ENCODE measurements around the gene HS3ST4.

DNA sequence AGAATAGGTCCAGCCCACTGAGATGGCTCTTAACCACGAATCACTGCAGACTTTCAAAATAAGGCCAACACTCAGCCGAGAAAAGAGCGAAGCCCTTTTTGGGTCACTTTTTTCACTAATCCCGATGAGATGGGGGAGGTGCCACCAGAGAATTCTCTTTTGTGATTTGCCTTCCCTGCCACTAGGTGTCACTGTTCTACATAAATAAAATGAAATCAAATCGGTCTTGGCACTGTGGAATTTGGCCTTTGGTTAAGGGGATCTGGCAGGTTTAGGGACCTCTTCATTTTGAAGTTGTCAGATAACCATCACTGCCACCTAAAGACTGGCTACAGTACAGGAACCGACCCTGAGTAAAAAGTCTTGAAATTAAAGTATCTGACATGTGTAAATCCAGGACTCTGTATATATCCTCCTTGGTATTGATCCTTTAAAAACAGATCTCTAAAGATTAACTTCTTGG lies 147.0 kb downstream of the HS3ST4 start:
- TF ChIP-seq, protein P1, sequence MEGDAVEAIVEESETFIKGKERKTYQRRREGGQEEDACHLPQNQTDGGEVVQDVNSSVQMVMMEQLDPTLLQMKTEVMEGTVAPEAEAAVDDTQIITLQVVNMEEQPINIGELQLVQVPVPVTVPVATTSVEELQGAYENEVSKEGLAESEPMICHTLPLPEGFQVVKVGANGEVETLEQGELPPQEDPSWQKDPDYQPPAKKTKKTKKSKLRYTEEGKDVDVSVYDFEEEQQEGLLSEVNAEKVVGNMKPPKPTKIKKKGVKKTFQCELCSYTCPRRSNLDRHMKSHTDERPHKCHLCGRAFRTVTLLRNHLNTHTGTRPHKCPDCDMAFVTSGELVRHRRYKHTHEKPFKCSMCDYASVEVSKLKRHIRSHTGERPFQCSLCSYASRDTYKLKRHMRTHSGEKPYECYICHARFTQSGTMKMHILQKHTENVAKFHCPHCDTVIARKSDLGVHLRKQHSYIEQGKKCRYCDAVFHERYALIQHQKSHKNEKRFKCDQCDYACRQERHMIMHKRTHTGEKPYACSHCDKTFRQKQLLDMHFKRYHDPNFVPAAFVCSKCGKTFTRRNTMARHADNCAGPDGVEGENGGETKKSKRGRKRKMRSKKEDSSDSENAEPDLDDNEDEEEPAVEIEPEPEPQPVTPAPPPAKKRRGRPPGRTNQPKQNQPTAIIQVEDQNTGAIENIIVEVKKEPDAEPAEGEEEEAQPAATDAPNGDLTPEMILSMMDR (IDR thresholded peaks at IDR 0.05 in 2 of 3, conservative IDR thresholded peaks at IDR 0.05 in 1 of 3; ENCODE audit: borderline replicate concordance in 1 of 3, insufficient read depth in 1 of 3, low read depth in 2 of 3, low read length in 2 of 3) = peak; percentile 31 to 77 (median 61); a peak in 5 of 6 replicates
- TF ChIP-seq SIN3A (IDR thresholded peaks at IDR 0.05; ENCODE audit: low read depth) (no peak), POLR2AphosphoS5 (IDR thresholded peaks at IDR 0.05; ENCODE audit: low read depth, low read length) (no peak), EZH2 (IDR thresholded peaks at IDR 0.05) (no peak), TCF7L2 (IDR thresholded peaks at IDR 0.05; ENCODE audit: borderline replicate concordance, extremely low read depth, insufficient read depth, insufficient read length) (no peak), EZH2phosphoT487 (IDR thresholded peaks at IDR 0.05; ENCODE audit: borderline replicate concordance) (no peak), POLR2A (IDR thresholded peaks at IDR 0.05; ENCODE audit: borderline replicate concordance, extremely low read depth, insufficient read depth, insufficient read length) (no peak), ELF1 (IDR thresholded peaks at IDR 0.05; ENCODE audit: borderline replicate concordance, low read depth) (no peak)

Measured in HCT116 (cell line).